HG03025 (cell line): Measurements from ENCODE around the gene ST6GALNAC2.
"Not testable (repeated sequence)": the region's sequence is repeated elsewhere in the genome, so short reads cannot be mapped to it uniquely, and the experiment has no call there.

ENCODE experiments used
- ATAC-seq: cut with Tn5 transposase; IDR thresholded peaks from one replicate; pipeline ENCODE4 v1.9.1; 2021; ENCODE audit warnings: mild to moderate bottlenecking, moderate library complexity; ENCODE audit not compliant: unreplicated experiment, low FRiP score

Gene ST6GALNAC2

DNA sequence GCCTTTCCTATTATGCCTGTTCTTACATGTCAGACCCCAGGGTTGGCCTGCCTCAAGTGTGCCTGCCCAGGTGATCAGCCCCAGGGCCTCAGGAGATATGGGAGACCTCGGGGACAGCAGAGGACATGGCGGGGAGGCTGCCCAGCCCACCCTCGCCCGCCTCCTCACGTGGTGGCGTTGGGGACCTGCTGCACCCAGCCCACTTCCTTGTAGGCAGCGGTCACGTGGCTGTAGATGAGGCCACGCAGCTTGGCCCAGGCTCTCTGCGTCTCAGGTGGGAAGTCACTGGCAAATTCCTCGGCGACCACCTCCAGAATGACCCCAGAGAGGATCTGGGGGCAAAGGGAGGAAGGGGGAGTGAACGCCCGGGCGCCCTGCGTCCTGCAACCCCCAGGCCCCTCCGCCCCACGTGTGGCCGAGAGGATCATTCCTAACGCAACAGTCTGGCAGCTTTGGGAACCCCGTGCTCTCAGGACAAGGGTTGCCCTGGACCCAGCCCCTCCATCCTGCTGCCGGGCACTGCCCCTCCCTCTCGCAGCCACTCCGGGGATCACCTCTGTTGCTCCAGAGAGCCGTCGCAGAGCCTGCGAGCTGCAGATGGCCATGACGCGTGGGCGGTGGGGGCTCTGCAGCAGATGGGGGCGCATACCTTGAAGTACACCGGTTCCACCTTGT lies 54.7 kb downstream of the ST6GALNAC2 start:
- no peak for ATAC-seq

DNA sequence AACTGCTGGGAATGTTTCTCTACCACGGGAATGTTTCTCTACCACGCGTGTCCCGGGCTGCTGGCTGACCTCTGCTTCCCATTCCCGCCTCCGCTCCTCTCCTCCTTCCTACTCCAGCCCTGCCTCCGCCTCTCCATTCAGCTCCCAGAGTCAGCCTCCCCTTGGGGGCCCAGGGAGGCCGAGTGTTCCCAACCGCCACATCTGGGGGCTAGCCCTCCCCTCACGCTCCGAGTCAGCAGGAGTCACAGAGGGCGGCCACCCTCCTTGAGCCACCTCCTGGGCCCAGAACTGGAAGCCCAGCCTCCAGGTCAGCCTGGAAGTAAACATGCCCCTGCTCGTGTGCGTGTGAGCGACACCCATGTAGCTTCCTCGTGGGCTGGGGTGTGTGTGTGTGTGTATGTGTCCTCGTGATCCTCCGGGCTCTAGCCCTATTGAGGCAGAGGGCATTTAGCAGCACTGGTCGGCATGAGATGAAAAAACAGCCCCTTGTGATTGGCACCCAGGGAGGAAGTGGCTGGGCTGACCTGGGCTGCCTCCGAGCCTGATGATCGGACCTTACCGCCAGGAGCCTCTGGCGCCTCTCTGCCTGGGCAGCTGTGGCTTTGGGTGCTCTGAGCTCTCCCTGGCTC lies 55.5 kb downstream of the ST6GALNAC2 start:
- ATAC-seq = no peak

DNA sequence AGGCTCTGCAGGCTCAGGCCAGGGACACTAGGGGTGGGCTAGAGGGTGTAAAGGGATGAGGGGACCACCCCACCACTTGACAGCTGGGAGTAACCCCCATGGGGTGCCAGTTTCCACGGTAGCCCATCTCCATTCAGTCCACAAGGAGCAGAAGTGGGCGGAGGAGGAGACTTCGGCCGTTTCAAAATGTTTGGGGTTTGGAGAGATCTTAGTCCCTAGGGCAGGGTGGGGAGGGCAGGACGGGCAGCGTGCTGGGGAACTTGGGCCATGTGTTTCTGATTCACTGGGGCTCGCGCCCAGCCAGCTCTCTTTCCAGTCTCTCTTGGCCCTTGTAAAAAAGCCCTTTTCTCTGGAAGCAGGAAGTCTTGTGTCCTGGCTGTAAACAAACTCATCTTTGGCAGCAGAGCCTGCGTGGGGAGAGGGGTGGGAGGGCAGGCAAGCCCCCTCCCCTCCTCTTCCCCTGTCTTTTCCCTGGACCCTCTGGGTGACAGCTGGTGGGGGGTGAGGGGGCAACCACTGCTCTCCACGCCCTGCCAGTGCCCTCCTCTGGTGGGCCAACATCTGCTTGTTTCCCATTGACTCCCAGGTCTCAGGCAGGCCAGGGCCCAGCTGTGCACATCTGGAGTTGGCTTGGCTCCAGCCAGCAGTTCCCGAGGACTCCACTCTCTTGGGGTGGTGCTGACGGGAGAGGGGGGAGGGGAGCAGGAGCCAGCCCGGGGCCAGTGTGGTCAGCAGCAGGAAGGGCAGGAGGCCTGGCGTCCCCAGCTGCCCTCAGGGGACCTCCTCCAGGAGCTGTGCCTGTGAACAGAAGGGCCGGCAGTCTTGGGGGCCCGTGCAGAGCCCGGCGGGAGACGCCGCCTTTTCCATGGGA lies 56.2 kb downstream of the ST6GALNAC2 start:
- ATAC-seq = no peak

DNA sequence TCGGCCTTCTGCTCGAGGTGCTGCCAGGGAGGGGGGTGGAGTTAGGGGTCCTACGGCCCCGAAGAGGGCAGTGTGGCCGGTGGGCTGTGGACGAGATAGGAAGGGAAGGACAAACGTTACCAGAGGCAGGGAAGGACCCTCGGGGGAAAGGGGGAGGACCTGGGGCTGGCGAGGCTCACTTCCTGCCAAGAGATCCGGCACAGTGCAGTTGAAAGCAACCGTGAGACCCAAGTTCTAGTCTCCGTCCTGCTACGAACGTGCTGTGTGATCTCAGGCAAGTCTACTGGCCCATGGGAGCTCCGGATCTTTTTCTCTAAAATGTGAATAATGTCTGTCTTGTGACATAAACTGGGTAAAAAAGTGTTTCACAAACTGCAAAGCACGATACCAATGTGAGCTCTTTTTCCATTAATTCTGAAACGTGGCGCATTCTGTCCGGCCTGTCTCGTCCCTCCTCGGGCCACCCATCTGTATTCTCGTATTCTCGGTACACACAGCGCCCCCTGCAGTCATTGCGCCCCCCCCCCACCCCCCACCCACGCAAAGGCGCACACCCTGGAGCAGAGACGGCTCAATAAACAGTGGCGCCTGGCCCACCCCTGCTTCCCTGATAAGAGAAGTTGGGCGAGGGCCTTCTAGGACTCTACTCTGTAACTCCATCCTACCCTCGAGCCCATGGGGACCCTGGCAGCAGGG lies 57.0 kb downstream of the ST6GALNAC2 start:
- ATAC-seq = no peak

DNA sequence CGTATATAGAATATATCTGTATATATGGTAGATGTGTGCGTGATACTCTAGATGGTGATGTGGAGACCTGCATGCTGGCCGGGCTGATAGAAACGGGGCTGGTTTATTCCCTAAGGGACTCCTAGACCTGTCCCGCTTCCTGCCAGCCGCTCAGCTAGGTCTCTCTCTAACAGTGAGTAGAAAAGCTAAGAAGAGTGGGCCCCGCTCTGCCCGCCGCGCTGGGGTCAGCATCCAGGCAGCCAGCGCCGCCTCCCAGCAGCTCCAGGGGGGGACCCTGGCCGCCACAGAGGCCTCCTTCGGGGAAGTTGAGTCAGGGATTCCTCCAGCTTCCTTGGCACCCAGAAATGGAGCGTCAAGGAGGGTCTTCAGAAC lies 57.5 kb downstream of the ST6GALNAC2 start:
- no peak for ATAC-seq

DNA sequence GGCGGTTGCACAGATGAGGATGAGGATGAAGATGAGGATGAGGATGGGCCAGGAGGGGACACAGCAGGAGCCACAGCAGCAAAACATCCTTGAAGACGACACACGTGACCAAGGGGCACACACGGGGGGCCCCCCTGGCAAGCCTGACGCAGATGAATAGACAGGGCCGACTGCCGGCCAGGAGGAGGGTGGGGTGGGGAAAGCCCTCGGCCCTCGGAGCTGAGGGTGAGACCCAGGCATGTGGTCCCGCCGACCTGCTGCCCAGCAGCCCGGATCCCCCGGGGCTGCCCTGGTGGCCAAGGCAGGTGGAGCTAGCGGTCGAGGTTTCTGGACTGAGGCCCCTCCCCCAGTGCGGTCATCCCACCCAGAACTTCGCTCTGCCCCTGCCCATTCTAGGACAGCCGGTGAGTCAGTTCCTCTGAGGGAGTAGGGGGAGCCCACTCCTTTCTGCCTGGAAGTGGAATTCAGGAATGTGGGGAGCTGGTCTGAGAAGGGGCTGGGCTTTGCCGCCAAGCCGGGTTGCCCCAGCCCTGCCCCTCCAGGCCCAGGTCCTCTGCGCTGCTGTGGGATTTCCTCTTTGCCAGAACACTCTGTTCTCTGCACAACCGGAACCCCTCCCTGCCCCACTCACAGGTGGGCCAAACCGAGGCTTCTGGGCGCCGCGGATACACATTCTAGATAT lies 58.1 kb downstream of the ST6GALNAC2 start:
- no peak for ATAC-seq

DNA sequence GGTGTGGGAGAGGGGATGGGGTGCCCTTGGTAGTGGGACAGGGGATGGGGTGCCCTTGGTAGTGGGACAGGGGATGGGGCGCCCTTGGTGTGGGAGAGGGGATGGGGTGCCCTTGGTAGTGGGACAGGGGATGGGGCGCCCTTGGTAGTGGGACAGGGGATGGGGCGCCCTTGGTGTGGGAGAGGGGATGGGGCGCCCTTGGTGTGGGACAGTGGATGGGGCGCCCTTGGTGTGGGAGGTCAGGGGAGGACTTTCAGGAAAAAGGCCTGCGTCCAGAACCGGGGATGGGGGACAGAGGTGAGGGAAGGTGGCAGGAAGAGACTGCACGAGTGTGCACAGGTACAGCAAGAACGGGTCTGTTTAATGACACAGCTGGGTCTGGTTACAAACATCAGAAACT lies 58.6 kb downstream of the ST6GALNAC2 start:
- ATAC-seq = not testable (repeated sequence)

DNA sequence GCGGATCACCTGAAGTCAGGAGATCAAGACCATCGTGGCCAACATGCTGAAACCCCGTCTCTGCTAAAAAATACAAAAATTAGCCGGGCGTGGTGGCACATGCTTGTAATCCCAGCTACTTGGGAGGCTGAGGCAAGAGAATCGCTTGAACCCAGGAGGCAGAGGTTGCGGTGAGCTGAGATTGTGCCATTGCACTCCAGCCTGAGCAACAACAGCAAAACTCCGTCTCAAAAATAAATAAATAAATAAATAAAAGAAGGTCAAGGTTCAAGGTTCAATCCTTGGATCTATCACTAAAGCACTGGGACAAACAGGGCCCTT lies 60.2 kb downstream of the ST6GALNAC2 start:
- ATAC-seq = not testable (repeated sequence)

DNA sequence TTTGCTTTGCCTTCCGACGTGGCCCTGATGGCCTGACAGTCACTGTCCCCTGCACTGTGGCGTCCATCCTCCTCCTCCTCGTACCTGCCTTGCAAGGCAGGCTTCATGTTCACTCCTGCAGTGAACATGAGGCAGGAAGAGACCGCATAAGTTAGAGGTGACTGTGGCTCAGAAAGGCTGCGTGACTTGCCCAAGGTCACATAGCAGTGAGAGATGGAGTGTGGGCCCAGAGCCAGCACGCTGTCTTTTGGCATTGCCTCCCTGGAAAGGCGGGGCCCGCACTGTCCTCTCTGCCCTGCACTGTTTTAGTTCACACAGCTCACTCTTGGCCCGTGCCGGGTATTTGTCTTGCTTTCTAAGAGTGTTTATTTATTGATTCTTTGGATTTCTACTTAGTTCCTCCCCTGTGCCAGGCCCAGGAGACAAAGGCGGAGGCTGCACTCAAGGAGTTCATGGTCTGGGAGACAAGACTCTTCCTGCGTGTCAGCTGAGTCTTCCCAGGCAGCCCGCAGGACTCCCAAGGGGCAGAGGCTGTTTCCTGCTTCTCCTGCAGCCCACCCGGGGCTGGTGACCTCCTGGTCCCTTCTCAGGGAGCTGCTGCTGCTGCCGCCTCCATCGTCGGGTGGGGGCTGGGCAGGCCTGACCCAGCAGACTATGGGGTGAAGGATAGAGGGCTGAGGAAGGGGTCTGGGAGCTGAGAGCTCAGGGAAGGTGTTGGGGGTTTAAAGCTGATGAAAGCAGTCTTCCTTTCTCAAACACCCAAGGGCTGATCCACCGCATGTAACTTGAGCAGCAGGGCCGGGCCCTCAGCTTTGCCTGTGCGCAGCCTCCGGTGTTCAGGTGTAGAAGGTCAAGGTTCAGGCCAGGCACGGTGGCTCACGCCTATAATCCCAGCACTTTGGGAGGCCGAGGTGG lies 60.8 kb downstream of the ST6GALNAC2 start:
- no peak for ATAC-seq

DNA sequence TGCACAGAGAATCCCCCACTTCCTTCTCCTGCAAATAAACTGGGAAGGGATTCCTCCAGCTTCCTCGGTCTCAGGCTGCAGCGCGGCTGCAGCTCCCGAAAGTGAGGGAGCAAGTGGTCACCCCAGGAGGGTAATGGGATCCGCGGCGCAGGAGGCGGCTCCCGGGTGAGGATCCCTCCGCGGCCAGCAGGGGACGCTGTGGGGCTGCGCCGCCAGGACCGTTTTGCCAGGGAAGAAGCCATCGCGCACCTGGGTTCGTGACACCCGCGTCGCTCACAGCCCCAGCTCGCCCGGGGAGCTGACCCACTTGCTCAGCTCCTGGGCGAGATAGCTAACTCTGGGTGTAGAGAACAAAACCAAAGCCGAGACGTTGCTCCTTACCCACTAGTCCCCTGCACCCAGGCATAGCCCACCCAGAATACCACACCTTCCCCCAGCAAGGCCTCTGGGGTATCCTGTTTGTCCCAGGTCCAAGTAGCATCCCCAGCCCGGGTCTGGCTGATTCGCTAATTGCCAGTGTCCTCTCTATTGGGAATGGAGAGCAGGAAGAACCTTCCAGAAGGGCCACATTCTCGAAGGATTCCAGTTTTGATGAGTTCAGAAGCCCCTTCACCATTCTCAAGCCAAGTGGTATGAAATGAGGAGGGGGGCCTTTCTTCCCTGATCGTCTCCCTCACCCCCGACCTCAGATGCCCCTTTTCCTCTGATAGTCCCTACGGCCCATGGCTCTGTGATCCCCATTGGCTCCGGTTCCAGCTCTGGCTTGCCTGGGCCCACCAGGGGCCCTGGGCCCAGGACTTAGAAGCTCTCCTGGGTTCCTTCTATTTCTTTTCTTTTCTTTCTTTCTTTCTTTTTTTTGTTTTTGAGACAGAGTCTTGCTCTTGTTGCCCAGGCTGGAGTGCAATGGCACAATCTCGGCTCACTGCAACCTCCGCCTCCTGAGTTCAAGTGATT lies 62.3 kb downstream of the ST6GALNAC2 start:
- ATAC-seq = no peak

DNA sequence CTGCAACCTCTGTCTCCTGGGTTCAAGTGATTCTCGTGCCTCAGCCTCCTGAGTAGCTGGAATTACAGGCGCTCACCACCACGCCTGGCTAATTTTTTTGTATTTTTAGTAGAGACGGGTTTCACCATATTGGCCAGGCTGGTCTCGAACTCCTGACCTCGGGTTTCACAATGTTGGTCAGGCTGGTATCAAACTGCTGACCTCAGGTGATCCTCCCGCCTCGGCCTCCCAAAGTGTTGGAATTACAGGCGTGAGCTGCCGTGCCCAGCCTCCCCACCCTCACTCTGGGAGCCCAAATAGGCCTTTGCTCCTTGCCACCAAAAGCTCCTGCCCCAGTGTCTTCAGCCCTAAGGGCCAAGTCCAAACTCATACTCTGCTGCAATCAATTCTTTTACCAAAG lies 64.0 kb downstream of the ST6GALNAC2 start:
- not testable (repeated sequence) for ATAC-seq

DNA sequence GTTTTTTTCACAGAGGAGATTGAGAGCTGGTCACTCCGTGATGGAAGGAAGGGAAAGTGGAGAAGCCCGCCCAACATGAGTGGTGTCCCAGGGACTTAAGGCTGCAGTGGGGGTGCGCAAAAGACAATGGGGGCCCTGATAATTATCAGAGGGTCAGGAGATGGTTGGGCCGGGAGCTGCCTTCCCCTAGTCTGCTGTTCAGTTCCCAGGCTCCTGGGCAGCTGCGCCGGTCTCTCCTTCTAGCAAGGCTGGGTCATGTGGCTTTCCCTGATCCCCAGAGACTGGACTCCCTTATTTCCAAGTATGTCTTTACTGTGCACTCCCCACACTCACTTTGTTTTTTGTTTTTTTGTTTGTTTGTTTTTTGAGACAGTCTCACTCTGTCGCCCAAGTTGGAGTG lies 64.4 kb downstream of the ST6GALNAC2 start:
- no peak for ATAC-seq

DNA sequence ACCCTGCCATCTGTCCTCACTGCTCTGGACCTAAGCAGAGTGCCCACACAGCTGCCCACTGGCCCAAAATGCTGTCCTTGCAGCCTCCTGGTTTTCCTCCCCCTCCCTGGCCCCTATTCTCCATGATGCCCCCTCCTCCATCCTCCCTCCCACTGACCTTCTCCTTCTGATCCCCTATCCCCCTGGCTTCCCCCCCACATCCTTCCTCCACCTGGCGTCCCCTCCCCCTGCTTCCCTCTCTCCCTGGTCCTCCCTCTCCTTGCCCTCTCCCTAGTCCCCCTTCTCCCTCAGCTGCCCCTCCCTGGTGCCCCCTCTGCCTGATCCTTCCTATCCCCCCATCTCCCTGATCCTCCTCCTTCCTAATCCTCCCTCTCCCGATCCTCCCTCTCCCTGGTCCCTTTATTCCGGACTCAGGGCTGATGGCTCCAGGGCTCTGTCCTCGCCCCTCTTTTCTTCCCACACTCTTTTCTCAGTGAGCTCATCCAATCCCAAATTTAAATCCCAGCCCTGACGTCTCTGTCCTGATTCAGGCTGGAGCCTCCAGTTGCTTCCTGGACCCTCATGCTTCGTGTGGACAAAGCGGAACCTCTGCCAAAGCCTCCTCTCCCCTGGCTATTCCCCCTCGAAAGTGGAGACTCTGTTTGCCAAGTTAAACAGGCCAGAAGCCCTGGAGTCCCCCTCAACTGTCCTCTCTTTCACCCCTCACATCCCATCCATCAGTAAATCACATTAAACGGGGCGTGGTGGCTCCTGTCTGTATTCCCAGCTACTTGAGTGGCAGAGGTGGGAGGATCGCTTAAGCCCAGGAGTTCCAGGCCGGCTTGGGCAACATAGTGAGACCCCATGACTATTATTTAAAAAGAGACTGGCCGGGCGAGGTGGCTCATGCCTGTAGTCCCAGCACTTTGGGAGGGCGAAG lies 66.4 kb downstream of the ST6GALNAC2 start:
- no peak for ATAC-seq

DNA sequence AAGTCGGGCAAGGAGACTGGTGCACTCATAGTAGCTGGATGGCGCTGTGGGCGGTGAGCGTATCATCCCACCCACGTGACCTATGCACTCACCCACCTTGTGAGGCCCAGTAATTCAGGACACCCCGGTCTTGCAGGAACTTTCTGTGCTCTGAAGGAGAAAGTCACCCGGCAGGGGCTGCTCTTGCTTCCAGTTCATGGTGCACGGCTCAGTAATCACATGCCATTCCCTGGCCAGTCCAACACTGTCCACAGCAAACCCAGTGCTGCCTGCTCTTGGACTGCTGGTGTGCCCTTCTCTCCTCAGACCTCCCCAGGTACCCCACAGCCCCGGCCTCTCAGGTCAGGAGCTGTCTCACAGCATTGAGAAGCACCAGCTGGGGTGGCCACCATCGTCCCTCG lies 68.0 kb downstream of the ST6GALNAC2 start:
- ATAC-seq = no peak
